Activated CD4-positive, alpha-beta T cell treated with anti-CD3 and anti-CD28 coated beads, Interleukin-2, amount 50 U/mL, for 16 hours (primary cell): Measurements from ENCODE around the gene MERTK.

Source experiments
- DNase-seq: peaks from one replicate; pipeline ENCODE4 v3.0.0-alpha.2; 2020

Gene MERTK

GRCh38 chr2:111982822-111983221 lies 84.4 kb downstream of the MERTK start:
- DNase-seq, result peak; percentile 81

DNA sequence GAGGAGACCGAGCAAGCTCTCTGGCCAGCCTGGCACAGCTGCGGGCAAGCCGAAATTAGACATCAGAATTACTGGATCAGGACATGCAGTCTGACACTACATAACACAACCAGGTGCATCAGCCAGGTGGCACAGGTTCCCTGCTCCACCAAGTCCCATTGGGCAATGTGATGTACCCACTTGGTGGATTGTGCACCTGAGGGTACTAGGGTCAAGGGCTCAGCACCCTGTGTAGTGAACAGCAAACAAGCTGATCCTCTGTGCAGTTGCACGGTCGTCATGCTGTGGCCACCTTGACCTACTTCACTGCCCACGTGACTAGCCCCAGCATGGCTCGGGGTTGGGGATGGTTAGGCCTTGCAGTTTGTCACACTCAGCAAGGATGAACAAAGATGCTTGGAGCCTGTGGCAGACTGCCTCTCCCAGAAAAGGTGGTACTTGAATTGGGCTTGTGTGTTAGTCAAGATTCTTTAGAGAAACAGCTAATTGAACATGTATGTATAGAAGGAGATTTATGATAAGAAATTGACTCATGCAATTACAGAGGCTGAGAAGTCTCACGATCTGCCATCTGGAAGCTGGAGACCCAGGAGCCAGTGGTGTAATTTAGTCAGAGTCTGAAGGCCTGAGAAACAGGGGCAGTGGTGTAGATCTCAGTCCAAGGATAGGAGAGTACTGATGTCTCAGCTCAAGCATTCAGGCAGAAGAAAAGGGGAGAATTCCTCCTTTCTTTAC lies 85.2 kb downstream of the MERTK start:
- DNase-seq, result no peak

GRCh38 chr2:111984213-111984604 lies 85.8 kb downstream of the MERTK start:
- DNase-seq, result no peak

- DNase-seq, result no peak
Measured at GRCh38 chr2:111985514-111985913, 87.1 kb downstream of the MERTK start.

GRCh38 chr2:111986116-111986900 lies 87.9 kb downstream of the MERTK start:
- no peak for DNase-seq

- no peak for DNase-seq
Measured at GRCh38 chr2:111990375-111990774, 92.0 kb downstream of the MERTK start.

DNA sequence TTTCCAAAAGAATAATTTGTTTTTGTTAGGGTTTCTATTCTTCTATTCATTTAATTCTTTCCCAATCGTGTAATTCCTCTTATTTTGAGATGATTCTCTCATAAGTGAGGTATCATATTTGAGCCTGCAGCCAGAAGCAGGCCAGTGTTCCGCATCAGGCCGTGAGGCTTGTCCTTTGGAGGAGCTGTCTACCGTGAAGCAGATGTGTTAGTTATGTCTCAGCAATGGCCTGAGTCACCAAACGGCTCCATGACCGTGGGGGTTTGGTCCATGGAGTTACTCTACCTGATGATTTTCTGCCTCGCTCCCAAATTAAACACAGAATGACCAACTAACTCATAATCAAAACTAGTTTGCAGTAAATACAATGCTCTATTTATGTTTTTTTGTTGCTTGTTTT lies 92.4 kb downstream of the MERTK start:
- no peak for DNase-seq

- DNase-seq, result no peak
Measured at GRCh38 chr2:111994042-111994441, 95.6 kb downstream of the MERTK start.

GRCh38 chr2:111995148-111995547 lies 96.7 kb downstream of the MERTK start:
- DNase-seq, result no peak

GRCh38 chr2:111999809-112000208 lies 101.4 kb downstream of the MERTK start:
- no peak for DNase-seq

GRCh38 chr2:112000399-112001135 lies 102.2 kb downstream of the MERTK start:
- no peak for DNase-seq

GRCh38 chr2:112001136-112001715 lies 102.8 kb downstream of the MERTK start:
- no peak for DNase-seq

GRCh38 chr2:112001942-112002341 lies 103.5 kb downstream of the MERTK start:
- no peak for DNase-seq

DNA sequence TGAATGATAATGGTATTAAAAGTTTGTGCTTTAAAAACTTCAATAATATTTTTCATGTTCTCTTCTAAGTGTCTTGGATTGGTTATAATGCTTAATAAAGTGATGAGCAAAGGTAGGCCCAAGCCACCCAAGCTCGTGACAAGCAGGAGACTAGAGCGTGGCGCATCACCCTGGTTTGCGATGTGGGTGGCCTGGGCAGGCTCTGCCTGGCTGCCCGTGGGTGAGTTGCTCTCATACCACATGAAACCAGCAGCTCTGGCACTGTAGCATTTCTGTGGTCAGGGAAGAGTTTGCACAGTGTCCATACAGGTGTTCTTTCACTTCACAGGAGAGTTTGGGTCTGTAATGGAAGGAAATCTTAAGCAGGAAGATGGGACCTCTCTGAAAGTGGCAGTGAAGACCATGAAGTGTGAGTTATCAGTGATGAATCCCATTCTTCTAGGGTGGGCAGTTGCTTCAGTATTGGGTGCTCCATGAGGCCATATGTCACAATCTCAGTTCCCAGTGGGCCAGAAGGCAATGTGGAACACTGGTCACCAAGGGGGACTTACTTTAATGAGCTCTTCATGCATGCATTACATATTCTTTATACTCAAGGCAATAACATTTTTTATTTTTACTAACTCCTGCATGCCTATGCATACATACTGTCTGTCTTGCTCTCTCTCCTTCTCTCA lies 105.3 kb downstream of the MERTK start:
- no peak for DNase-seq

DNA sequence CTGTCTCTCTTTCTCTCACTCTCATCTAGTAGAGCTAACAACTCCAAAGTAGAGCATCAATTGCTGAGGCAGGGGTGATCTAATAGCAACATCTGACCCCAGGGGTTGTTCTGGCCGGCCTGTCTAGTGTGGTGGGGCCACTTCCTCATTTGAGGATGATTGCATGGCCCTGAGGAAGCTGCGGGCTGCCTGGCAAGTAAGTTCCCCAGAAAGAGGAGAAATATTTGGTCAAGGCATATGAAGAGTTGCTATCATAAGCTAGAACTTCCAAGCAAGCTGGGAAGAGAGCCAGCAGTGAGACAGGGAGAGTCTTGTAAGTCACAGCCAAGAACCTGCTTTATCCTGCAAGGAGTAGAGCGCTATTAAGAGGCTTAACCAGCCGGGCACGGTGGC lies 105.8 kb downstream of the MERTK start:
- DNase-seq, result no peak

DNA sequence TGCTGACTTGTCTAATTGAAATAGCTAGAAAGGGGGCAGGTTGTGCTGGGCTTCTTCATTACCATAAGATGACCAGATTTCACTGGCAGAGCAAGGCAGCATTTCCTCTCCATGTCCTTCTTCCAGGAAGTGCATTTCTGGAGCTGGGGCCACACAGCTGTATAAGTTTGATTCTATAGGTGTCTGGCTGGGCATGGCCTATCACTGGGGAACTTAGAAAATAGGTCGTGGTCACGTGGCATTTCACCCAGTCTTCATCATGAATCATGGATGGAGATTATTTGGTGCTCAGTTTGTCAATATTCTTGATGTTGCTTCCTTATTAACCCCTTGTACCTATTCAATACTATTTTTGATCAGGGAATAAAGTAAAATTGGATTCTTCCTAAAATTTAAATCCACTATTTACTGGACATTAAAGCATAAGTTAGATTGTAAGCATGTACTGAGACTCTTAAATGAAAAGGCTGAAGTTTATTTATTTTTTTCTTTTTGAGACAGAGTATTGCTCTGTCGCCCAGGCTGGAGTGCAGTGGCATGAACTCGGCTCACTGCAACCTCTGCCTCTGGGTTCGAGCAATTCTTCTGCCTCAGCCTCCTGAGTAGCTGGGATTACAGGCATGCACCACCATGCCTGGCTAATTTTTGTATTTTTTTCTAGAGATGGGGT lies 107.1 kb downstream of the MERTK start:
- DNase-seq, result no peak

DNA sequence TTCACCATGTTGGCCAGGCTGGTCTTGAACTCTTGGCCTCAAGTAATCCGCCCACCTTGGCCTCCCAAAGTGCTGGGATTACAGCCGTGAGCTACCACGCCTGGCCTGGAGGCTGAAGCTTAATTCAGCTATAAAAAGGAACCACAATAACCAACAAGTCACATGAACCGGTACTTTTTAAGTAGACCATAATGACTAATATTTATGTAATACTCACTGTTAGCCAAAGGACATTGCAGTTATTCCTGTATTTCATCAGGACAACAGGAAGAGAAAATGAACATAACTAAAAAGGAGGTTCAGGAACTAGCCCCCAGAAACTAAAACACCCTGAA lies 107.6 kb downstream of the MERTK start:
- no peak for DNase-seq

DNA sequence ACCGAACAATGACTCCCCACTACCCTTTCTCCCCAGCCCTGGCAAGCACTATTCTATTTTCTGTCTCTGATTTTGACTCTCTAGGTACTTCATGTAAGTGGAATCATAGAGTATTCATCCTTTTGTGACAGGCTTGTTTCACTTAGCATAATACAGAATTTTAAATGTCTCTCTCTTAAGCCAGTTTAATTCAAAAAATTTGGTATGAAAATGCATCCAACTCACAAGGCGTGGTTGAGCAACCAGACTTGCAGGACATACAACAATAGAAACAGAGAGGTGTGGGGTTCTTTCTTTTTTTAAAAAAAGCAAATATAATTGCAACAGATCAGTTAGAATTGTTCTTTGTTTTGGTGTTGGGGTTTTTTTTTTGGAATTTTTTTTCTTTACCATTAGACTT lies 109.1 kb downstream of the MERTK start:
- no peak for DNase-seq

- no peak for DNase-seq
Measured at GRCh38 chr2:112008910-112009485, 110.6 kb downstream of the MERTK start.

GRCh38 chr2:112010751-112011150 lies 112.3 kb downstream of the MERTK start:
- DNase-seq, result no peak

- no peak for DNase-seq
Measured at GRCh38 chr2:112012556-112012955, 114.1 kb downstream of the MERTK start.

GRCh38 chr2:112018846-112019245 lies 120.4 kb downstream of the MERTK start:
- DNase-seq, result no peak
